HG02588 (cell line): ENCODE data around the gene USP7.
A peak's percentile ranks its signal among the peaks of the same experiment; 100 is the strongest.

Experiments used
- ATAC-seq: cut with Tn5 transposase; IDR thresholded peaks from one replicate; pipeline ENCODE4 v1.9.1; 2021; ENCODE audit warnings: mild to moderate bottlenecking, moderate library complexity; ENCODE audit not compliant: unreplicated experiment

The USP7 gene

DNA sequence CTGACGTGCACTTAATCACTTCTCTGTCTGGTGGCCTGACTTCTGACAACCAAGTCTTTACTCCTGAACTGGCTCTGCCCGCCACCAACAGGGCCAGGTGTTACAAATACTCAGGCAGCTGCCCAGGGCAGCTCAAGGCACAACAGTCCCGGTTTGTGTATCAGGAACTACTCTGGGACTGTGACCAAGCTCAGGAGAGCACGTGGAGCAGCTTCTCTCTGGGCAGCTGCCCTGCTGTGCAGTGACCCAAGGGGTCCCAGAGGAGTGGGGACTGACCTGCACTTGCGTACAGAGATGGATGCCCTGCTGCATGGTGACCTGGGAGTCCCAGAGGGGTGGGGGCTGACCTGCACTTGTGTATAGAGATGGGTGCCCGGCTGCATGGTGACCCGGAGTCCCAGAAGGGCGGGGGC, 59.7 kb downstream of the USP7 start:
- no peak for ATAC-seq

DNA sequence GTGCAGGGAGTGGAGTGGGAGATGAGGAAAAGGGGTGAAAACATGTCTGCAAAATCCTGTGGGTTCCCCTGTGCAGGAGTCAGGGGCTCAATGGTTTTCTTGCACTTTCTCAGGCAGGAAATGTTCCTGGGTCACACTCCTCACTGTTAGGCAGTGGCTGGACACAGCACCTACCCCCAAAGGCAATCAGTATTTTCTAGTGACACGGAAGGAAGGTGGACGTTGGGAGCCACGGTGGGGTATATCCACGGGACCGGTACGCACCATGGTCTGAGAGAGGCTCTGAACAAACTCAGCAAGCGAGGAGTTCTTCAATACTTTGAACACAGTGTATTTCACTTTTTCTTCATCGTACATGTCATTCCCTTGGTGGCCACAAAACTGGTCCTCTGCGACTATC, 60.7 kb downstream of the USP7 start:
- no peak for ATAC-seq

DNA sequence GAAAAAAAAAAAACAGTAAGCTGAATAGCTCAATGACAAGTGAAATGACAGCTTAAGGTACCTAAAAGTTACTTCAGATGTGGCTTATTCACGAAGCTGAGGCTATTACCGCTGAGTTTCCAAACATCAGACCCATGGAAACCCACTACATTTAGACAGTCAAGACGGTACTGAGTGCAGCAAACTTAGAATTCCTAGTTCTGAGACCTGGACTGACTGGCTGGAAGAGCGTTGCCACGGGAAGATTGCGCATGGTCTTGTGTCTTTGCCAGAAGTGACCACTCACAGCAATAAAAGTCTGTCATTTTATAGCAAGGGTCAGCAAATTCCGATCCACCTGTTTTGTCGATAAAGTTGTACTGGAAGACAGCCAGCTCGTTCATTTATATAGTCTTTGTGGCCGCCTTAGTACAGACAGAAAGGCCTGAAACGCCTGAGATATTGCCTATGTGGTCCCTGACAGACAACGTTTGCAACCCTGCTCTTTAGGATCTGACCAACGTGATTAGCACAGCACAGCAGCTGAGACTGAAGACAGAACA, 62.3 kb downstream of the USP7 start:
- ATAC-seq: no peak

DNA sequence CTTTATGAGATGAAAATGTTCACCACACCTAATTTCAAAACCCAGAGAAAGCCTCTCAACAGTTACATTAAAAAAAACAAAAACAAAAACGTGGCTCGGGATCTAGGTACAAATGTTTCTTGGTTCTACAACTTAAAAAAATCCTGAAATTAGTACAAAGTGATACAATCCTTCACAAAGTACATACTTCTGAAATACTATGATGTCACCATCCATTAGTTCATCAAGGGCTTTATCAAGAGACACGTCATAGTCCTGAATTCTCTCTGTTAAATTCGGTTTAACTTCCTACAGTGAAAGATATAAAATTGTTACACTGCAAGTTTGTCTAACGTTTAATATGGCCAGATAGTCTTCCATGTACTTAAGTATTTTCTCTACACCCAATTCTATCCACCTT, 63.4 kb downstream of the USP7 start:
- ATAC-seq: no peak

DNA sequence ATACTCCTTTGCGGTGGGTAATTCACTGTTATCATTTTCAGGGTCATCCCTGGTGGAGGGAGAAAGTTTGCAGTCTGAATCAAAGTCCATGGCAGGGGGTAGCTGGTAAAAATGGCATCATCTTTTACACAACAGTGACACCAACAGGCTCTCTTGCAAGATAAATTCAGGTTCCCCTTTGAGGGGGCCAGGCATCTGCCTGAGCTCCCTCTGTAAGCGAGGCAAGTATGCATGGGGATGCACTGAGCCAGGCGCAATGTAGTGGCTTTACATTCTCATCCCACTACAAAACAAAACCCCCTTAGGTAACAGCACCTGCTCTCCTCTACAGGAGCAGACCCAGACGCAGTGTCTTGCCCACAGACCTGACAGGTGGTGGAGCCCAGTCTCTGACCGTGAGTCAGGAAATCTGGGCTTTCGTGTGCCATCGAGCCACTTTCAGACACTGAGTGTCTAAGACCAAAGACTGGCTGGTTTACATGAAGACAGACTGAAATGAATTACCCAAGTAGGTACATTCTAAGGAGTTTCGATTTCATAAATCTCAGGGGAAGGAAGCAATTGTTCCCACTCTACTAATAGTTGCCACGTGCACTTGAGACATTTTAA, 63.9 kb downstream of the USP7 start:
- ATAC-seq: no peak

DNA sequence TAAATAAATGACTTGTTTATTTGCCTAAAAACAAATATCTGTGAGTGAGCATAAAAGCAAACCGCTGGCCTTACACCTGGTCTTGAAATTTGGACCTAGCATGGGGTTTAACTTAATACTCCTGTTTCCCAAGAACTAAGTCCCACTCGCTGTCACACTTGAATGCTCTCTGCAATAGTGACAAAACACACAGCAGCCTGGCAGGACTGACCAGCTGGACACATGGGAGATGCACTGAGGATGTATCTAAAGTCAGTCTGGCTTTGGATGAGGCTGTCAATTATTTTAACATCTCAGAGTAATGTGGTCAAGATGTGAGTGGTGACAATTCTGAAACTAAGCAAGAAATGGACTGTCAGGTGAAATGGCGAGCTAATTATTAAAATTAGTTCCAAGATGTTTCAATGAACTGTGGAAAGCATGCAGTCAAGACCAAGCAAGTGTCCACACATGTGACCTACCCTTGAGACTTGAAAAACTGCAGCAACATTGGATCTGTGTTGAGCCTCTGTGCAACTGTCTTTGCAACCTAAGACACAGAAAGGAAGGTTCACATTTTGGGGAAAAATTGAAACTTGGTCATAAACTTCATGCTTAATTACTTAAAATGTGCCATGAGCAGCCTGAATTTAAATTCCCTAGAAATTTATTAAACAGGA, 64.9 kb downstream of the USP7 start:
- ATAC-seq: no peak

DNA sequence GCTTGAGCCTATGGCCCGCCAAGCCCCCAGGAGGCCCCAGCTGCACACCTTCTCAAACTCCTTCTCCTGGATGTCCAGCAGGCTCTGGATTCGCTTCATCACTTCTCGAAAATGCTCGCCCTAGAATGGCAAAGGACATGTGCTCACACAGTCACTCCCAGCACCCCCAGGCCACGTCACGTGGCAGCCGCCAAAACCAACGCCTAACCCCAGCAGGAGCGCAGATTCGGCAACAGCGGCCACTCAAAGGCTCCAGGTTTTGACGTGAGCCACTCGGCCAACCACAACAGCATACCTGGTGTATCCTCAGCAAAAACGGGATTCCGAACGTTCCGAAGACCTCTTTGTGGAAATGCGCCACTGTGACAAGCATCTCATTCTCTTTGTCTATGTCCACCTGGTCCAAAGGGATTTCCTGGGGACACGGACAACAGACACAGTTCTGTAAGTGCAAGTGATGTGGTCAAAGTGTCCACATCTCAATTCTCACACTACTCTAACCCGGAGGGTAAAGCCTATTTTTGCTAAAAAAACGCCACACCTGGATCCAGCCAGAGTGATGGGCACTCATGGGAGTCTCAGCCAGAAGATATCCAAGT, 68.9 kb downstream of the USP7 start:
- no peak for ATAC-seq

DNA sequence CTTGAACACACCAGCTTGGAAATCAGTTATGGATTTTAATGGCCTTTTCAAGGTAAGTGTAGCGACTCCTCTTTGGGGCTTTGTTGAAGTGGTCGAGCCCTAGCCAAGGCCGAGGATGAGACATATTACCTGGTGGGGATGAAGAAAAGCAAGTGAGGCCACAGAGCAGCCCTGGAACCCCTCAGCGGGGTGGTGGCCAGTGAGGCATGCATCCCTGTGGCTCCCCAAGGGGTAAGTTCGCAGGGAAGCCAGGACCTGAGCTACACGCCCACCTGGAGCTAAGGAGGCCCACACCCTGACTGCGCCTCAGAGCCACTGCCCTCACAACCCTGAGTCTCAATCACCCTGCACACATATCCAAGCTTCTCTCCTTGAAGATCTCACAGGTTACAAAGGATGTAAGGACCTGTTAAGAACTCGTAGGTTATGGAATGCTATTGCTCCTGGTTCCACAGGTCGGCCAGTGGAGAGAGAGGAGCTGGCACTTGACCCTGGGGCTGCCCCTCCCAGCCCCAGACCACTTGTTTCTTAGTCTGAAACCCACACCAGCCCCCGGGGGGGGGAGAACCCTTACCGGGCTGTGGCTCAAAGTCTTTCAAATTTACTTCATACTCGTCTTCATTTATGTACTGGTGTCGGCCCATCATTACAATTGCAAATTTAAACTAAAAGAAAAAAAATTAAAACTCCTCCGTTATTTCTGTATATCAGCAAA, 69.6 kb downstream of the USP7 start:
- ATAC-seq: no peak

DNA sequence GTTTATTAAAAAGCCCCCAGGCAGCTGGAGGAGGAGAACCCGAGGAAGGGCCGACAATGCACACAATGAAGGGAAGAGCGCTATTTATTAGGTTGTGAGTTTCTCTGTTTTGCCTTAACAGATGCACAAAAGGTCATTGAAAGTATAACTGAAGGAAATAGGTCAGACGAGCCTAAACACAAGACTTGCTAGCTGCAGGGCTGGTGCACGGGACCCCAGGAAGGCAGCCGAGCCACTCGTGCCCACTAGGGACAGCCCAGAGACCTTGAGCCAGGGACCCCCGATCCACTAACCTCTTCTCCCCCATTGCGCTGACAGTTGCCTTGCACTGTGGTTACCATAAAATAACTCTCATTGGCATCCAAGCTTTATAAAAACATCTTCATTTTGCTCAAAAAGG, 70.3 kb downstream of the USP7 start:
- no peak for ATAC-seq

DNA sequence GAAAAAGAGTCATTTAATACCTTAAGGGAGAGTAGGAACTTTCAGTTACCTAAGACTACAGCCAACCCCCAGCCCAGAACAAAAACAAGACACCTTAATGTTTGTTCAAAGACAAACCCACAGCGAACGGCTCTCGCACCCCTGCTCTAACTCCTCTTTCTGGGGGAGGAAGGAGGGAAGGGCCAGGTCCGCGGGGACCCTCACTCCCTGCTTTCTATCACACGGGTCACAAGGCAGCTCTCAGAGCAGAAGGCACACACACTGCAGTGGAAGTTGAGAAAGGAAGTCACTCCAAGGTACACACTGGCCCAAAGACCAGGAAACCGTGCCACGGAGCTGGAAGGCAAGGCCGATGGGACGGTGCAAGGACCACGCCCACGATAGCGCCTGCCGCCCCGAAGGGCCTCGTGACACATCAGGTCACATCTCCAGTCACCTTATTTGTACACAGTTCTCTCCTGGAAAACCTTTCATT, 71.6 kb downstream of the USP7 start:
- peak; percentile 33 for ATAC-seq

DNA sequence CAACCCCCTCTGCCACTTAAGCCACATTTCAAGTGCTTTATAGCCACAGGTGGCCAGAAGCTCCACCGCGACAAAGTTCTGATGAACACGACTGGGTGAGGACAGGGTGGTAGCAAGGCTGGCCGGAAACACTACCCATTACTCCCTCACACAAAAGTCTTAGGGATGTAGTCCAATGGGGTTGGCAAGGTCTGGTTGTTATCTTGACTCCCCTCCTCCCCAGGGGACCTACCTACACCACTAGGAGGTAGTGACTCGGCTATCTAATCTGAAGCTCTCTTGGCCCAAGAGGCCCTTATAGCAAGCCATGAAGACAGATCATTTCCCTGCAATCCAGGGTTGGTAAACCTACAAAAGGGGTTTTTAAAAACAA, 73.2 kb downstream of the USP7 start:
- ATAC-seq: no peak

DNA sequence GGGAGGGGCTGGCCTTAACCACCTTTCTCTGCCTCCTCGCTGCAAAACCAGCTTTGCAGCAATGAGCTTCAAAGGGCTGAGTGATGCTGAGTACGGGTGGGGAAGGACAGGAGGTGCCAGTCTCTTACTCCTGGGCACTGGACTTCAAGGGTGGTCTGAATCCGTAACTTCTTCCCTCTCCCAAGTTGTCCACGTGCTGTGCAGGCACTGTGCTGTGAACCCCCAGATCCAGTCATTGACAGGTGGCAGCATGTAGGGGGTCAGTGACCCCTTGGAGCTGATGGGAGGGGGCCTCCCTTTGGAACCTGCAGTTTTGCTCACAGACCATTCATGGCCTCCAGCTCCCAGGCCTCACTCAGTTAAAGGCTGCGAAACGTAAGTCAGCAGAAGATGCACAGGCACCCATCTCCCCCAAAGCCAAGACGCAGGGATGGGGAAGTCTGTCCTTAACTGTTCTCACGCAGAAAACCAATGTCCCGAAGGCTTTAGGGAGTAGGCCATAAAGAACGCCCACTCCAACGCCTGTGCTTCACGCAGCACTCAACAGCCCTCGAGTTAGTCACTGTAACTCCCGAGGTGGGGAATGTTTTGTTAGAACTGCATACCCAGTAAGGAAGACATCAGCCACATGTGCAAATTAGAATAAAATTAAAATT, 73.7 kb downstream of the USP7 start:
- no peak for ATAC-seq

DNA sequence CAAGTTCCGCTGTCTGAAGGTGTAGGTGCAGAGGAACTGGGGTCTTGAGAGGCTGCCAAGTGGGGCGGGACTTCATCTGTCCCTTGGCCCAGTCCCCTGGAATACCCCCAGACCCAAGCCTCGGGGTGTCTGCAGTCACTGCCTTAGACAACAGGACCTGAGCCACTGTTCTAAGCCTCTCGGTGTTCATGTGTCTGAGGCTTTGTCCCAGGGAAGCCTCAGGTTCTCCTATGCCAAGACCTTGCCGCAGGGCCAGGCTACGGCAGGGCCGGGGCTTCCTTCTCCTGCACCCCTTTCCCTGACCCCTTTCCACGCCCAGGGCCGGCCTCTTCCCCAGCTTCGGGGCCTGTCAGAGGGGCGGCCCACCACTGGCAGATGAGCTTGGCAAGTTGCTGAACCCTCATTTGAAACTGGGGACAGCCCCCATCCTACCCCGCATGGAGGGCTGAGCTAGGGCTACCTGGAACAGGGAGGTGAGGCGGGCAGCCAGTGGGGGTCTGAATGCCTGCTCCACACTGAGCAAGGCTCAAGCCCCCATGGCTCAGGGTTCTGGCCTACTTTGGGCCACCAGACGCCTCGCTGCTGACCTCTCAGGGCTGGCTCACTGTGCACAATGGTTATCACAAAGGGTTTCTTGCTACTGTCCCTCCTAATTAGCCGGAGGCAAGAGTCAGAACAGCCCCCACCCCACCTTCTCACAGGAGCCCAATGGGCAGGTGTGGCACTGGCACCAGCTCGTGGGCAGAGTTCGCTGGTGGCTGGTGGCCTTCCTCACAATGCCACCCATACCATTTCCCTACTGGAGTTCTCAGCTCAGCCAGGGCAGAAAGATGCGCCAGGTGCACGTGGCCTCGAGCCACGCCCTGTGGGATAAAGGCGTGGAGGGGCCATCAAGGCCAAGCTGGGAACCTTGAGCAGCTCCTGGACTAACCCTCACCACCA, 74.5 kb downstream of the USP7 start:
- ATAC-seq: no peak

DNA sequence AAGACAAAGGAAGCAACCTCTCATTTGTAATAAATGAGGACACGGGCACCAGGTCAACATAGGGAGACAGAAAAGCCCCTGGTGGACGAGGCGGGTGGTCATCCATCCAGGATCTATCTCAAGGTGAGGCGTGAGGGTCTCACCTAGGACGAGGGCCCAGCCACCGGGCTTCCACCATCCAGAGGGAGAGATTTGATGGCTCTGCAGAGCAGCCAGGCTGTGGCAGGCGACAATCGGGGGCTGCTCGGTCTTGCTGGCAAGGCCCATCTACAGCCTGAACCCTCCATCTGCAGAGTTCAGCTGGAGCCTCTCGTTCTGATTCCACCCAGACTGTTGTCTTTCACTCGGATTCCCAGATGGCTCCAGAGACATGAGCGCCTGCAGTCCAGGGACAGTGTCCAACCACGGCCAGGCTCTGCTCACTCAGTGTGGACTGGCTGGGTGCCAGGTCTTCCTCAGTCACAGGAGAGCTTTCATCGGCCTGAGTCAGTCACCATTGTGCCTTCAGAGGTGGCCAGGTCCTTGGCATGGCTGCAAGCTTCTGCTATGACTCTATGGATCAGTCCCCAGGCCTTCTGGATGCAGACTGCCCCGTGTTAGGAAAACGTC, 75.7 kb downstream of the USP7 start:
- ATAC-seq: no peak

DNA sequence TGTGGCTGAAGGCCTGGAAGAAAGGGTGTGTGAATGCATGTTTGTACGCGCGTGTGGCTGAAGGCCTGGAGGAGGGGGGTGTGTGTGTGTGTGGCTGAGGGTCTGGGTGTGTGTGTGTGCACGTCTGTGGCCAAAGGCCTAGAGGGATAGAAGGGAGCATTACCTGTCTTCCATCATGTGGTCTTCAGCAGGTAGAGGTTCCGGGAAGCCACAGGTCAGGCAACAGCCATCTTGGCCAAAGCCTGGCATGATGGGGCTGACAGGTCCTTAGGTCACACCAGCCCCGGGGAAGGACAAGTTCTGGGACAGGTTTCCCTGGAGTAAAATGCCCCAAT, 76.3 kb downstream of the USP7 start:
- no peak for ATAC-seq

DNA sequence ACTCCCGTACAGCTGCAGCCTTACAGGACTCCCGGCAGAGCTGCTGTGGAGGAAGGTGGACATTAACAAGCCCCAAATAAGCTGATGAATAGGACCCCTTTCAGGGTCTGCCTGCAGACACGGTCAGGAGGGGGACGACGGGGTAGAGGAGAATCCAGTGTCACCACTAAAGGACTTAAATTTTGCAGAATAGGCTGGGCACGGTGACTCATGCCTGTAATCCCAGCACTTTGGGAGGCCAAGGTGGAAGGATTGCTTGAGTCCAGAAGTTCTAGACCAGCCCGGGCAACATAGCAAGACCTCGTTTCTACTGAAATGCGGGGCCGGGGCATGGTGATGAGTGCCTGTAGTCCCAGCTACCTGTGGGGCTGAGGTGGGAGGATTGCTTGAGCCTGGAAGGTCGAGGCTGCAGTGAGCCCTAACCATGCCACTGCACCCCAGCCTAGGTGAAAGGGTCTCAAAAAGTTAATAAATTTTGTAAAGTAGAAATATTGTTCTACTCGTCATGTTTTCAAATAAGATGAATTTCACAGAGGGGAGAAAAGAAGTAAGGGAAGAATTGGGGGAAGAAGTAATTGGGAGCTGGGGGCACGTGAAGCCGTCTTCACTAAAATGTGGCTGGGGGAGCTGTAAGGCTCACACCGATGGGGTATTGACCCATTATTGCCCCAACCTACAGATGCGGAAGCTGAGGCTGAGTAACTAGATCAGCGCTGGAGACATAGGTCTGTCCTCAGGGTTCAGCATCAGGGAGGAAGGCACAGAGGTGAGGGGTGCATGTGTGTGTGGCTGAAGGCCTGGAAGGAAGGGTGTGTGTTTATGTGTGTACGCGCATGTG, 76.9 kb downstream of the USP7 start:
- no peak for ATAC-seq

DNA sequence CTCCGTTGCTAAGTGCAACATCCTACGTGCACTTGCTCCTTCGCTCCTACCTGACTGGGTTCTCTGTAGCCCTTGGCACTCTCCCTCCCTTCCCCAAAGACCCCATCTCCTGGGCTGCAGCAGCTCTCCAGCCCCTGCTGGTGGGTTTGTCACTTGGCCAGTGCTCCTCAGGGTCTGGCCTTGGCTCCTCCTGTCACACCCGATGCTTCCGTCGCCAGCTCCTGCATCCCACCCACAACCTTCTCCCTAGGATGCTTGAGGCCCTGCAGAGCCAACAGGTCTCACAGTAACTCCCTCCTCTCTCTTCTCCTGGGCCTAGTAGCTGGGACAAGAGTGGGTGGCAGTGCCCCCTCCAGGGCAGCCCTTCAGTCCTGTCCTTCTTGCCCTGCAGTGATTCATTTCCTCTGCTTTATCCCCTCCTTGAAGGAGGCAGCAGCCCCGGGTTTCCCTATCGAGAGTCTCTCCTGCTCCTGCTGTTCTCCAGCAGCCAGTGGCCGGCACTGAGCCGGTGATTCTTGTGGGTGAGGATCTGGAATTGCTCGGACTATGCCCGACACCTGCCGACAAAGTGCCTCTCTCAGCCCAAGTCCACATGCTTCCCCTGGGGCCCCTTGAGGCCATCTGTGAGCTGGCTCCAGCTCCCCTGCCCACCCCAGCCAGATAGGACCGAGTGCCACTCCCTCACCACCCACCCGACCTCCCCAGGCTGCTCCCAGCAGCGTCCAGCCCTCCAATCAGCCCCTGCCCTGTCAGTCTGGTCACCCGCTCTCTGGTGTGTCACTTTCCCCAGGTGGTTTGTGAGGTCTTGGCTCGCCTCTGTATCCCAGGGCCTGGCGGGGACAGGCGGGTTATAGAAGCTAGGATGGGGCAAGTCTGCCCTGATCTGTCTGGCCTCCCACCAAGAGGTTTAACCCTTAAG, 77.8 kb downstream of the USP7 start:
- ATAC-seq: no peak
